GM18517 (cell line): ENCODE data around the gene KRTAP16-1.
"Not testable (repeated sequence)": the region's sequence is repeated elsewhere in the genome, so short reads cannot be mapped to it uniquely, and the experiment has no call there.

Source experiments
- ATAC-seq: cut with Tn5 transposase; IDR thresholded peaks from one replicate; pipeline ENCODE4 v1.9.1; 2021; ENCODE audit warnings: mild to moderate bottlenecking, moderate library complexity; ENCODE audit not compliant: unreplicated experiment

The KRTAP16-1 gene

DNA sequence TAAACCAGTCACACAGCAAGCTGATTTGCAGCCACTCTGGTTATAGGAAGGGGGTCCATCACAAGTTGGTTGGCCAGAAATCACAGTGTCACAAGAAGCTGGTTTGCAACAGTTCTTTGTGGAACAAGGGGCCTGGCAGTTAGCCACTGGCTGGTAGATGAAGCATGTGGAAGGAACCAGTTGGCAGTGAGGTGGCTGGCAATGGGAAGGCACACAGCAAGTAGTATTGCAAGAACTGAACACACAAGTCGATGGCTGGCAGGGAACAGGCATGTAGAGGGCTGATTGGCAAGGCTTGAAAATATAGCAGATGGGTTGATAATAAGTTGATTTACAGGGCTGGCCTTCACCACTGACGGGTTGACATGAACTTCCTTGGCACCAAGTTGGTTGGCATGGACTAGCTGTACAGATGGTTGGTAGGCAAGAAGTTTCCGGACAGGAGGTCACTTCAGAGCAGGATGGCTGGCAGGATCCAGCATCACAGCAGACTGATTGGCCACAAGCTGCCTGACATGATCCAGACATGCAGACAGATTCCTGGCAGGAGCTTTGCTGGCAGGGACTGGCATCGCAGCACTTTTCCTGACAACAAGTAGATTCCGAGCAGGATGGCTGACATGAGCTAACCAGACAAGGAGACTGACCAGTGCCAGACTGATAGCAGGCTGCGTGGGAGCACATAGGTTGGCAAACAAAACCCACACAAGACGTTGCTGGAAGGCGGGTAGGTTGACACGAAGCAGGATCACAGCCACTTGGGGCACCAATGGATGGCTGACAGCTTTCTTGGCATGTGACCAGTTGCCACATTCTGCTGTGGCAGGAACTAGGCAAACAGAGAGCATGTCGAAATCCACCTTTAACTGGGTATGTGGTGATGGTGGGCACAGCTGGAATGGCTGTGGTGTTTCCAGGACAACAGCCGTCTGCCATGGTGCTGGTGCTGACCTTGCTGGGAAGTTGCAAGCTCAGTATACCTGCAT lies 6.9 kb downstream of the KRTAP16-1 start, which contains the start of gene KRTAP29-1:
KRTAP29-1 (minus strand) TSS at position 936 of the 986 bp plus-strand sequence; CDS start at position 936, 0 bp downstream.
- ATAC-seq: no peak

DNA sequence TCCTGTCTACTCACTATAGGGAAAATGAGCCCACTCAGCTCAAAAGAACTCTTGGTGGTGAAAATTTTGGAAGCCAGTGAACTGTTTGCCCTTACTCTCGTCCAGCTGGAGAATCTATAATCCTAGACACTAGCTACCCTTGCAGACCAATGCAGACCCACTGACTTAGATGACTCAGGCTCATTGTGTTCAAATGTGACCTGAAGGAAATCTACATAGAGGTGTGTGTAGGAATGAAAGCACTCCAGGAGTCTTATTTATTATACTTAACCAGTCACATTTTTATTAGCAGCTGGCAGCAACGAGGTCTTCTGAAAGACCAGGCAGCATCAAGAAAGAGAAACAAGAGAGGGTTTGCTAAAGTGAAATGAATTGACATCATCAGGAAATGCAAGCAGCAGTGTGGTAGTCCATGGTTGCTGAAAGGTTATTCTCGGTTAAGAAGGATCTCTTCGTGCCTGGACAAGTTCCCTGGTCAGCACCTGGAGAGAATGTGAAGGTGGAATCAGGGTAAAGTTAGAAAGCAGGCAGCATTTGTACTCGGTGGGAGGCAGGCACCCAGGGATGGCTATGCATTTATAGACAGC lies 7.8 kb downstream of the KRTAP16-1 start:
- no peak for ATAC-seq

DNA sequence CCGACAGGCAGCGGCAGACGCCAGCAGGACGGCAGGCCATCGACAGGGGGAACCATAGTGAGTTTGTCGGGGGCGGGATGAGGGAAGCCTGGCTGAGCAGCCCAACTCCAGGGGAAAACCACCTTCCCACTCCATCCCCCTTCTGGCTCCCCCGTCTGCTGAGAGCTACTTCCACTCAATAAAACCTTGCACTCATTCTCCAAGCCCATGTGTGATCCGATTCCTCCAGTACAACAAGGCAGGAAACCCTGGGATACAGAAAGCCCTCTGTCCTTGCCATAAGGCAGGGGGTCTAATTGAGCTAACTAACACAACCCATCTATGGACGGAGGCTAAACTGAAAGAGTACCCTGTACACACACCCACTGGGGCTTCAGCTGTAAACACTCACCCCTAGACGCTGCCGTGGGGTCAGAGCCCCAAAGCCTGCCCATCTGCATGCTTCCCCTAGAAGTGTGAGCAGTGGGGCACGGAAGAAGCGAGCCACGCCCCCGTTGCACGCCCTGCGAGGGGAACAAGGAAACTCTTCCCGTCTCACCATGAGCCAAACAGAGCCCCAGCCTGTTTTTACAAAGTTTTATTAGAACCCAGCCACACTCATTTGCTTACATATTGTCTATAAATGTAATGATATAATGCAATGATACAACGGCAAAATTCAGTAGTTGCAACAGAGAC lies 10.5 kb downstream of the KRTAP16-1 start:
- no peak for ATAC-seq

DNA sequence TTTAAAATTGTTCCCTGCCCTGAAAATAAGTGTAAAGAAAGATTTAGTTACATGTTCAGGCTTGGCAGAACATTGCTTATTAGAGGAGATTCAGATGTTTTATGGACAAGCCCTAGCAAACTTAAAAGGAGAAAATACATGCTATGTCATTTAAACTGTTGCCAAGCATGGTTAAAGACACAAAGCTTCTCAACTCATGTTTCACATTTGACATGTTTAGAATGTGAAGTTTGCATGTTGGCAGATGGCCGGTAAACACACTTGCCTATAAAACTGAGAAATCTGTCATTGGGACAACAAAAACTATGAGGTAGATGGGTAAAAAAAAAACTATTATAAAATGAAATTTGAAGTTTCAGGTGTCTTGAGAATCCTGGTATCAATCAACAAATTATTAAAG lies 12.3 kb downstream of the KRTAP16-1 start:
- no peak for ATAC-seq

DNA sequence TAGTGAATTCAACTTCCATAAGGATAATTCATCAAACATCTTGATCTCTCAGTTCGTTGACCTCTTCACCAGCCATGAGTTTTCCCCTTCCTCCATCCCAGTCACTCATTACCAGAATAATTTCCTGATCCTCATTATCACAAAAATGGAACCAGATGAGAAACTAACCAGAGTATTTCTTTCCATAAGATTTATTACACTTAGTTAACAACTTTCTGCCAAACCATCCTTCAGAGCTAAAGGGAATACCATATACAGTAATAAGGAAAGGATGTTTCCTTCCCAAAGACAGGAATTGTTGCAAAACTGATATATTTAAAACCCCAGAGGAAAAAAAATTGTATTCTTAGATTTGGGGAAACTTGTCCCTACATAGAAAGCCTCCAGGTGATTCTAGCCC lies 15.1 kb downstream of the KRTAP16-1 start:
- ATAC-seq: no peak

DNA sequence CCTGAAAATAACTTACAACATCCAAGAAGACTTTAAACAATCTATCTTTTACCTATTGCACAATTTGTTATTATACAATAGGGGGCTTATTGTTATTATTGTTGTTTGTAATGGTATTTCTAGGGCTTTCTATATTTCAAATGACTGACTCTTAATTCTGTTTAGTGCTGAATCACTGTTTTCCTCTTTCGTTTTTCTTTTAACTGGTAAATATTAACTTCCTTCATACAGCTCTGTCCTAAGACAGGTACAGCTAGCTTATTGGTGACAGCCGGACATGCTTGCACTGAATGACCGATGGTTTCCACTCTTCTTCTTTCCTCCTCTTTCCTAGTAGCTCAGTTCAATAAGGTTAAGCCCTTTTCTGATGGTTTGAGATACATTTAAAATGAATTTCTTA lies 22.1 kb downstream of the KRTAP16-1 start:
- no peak for ATAC-seq

DNA sequence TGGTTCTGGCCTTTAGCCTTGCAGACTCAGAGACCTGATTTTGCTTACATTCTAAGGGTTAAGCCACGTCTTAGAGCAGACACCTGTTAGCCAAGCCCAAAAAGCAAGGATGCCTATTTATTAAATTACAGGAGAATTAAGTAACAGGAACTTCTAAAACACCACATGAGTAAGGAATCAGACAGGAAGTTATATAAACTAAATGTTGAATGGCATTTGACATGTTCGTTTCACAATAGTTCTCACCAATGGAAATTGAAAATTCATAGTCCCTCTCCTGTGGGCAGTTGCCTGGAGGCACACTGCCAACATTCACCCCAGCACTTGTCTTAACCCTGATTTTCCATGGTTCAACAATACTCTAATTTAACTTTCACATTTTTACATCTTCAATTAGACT lies 24.6 kb downstream of the KRTAP16-1 start:
- ATAC-seq: no peak

DNA sequence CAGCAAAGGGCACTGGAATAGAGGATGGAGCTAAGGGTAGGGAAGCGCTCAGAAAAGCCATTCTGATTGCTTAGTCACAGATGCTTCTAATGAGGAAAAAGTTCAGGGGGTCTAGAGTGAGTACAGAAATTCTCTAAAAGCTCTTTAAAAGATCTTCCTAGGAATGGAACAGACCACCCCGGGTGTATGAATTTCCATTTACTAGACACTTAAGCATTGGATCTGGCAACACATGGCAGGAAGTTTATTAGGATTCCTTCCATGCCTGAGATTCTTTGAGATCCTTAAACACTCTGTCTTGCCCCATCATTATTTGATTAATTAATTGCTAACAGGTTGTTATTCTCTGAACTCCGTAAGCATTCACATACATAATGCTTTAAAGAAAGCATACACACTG lies 25.1 kb downstream of the KRTAP16-1 start:
- ATAC-seq: no peak

DNA sequence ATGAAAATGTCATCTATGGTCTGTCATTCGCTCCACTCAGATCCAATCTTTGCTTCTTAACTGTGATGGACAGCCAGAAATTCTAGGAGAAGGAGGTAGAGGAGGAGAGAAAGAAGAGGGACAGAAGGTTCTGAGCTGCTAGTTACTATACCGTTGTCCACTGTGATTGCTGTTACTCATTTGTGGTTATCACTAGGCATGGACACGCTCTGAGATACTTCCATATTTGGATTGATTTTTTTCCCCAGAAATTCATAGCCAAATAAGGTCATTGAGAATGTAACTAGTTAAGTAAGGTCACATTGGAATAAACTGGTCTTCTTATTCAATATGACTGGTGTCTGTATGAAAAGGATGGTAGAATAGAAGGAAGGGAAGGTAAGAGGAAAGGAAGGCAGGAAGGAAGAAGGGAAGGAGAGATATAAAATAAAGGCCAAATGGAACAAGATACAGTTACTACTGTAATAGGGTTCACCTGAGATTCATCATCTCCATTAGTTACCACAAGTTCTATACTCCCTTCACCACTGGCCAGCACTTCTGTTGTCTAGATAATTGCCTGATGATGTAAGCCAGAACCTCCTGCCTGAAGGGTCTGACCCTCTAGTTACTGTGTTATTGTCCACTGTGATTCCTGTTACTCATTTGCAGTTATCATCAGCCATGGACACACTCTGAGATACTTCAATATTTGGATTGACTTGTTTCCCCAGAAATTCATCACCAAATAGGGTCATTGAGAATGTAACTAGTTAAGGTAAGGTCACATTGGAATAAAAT lies 30.7 kb downstream of the KRTAP16-1 start:
- ATAC-seq: no peak

DNA sequence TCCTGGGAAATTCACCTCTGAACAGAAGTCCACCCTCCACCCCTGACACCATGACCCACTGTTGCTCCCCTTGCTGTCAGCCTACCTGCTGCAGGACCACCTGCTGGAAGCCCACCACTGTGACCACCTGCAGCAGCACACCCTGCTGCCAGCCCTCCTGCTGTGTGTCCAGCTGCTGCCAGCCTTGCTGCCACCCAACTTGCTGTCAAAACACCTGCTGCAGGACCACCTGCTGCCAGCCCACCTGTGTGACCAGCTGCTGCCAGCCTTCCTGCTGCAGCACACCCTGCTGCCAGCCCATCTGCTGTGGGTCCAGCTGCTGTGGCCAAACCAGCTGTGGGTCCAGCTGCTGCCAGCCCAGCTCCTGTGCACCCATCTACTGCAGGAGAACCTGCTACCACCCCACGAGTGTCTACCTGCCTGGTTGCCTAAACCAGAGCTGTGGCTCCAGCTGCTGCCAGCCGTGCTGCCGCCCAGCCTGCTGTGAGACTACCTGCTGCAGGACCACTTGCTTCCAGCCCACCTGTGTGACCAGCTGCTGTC lies 33.4 kb downstream of the KRTAP16-1 start, which contains the start of gene KRTAP9-7:
KRTAP9-7 (plus strand) TSS at position 51 of the 543 bp plus-strand sequence; CDS start at position 51, 0 bp downstream.
- ATAC-seq: not testable (repeated sequence)

DNA sequence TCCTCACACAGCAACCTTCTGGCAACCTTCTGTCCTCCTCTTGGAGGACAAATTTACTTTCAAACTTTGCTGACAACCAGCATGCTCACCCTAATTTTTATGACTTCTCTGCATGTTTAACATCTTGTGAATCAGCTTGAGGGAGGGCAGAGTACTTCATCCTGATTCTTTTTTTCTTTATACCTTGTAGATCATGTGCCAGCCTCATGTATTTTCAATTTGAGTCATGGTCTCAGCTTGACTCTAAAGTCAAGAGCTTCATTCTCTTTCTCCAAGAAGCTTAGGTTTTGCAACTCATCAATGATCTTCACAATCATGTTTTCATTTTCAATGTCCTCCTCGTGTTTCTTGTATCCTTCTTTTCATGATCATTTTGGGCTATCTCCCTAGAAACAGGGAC lies 37.3 kb downstream of the KRTAP16-1 start:
- ATAC-seq: no peak

DNA sequence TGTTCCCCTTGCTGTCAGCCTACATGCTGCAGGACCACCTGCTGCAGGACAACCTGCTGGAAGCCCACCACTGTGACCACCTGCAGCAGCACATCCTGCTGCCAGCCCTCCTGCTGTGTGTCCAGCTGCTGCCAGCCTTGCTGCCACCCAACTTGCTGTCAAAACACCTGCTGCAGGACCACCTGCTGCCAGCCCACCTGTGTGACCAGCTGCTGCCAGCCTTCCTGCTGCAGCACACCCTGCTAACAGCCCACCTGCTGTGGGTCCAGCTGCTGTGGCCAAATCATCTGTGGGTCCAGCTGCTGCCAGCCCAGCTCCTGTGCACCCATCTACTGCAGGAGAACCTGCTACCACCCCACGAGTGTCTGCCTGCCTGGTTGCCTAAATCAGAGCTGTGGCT lies 37.8 kb downstream of the KRTAP16-1 start:
- not testable (repeated sequence) for ATAC-seq

DNA sequence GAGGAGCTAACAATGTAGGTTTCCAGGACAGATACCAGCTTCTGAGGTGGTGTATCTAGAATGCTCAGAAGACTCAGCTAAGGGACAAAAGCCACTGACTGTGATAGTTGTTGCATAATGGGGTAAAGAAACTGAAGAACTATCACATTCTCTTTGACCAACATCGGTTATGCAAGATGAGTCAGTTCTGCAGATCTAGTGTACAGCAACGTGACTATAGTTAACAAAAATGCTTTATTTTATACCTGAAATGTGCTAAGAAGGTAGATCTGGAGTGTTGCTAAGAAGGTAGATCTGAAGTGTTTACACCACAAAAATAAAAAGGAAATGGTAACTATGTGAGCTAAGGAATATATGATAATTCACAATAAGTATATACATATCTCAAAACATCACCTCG lies 41.4 kb downstream of the KRTAP16-1 start:
- no peak for ATAC-seq

DNA sequence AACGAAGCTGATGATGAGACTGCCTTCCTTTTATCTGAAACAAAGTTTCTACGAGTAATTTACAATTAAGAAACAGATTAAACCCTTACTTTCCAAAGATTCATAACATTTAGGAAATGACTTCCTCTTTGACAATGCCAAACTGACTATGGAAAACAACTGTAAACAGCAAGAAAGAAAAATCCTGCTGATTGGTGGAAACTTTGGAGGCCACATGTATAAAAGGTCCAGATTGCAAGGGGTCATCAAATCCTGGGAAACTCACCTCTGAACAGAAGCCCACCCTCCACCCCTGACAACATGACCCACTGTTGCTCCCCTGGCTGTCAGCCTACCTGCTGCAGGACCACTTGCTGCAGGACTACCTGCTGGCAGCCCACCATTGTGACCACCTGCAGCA lies 44.0 kb downstream of the KRTAP16-1 start, which contains the start of gene KRTAP9-6:
KRTAP9-6 (plus strand) TSS at position 301 of the 400 bp plus-strand sequence; CDS start at position 301, 0 bp downstream.
- ATAC-seq: no peak

DNA sequence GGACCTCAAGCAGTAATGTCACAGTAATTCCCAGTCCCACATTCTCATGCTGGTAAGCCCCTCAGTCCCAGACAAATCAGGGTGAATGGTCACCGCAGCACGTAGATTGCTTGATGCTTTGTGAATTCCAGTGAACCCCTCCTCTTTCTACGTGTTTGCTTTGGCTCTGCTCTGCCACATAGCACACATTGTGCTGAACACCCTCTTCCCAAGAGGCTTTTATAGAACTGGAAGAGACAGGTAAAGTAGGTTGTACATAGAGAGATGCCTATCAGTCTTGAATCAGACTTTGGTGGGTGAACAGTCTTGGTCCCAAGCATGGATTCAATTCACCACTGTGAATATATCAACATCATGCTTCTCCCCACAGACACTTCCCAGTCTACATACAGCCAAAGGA lies 44.5 kb downstream of the KRTAP16-1 start:
- no peak for ATAC-seq

DNA sequence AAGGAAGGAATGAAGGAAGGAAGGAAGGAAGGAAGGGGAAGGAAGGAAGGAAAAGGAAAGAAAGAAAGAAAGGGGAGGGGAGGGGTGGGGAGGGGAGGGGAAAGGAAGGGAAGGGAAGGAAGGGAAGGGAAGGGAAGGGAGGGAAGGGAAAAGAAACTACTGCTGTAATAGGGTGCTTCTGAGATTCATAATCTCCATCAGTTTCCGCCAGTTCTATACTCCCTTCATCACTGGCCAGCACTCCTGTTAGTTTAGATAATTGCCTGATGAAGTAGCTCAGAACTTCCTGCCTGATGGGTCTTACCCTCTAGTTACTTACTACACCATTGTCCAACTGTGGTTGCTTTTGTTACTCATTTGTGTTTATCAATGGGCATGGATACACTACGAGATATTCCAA lies 45.9 kb downstream of the KRTAP16-1 start:
- ATAC-seq: no peak

DNA sequence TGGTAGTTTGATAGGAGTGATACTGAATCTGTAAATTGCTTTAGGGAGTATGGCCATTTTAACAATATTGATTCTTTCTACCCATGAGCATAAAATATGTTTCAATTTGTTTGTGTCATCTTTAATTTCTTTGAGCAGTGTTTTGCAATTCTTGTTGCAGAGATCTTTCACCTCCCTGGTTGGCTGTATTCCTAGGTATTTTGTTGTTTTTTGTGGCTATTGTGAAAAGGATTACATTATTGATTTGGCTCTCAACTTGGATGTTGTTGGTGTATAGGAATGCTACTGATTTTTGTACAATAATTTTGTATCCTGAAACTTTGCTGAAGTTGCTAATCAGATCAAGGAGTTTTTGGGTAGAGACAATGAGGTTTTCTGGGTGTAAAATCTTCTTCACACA lies 50.7 kb downstream of the KRTAP16-1 start:
- no peak for ATAC-seq
